Frontal cortex (tissue), 4 donors: Measurements from ENCODE around the gene SLC47A1. TPM values are rescaled to one million over a fixed set of nuclear protein-coding genes. Genes with fewer than 3 reads are reported as not detected.

Experiments
- DNase-seq, 2 donors: peaks; one replicate each; pipeline ENCODE4 v3.0.0; 2012; ENCODE audit warnings: low spot score in 2 of 2
- FAIRE-seq: peaks from 2 replicates; lab custom pipeline; 2012; peaks lifted over from hg19 to GRCh38; lab: Jason Lieb, UNC
- small RNA-seq: library from RNA; depleted of rRNA; stranded (forward); fragments of <200 nt; gene quantifications from one replicate; pipeline ENCODE3, GENCODE V24; 2014
- total RNA-seq: library from RNA; depleted of rRNA; stranded (reverse); fragments of >200 nt; gene quantifications from one replicate; pipeline ENCODE4 v1.2.3, GENCODE V29; 2014
- donor health status: control.
- donor health status: control.
- donor health status: control.

SLC47A1 gene
- total RNA-seq, 1 donor from 2014 or later: 4.9 TPM

GRCh38 chr17:19583871-19584270 lies 50.2 kb downstream of the SLC47A1 start:
- FAIRE-seq: no peak
- no peak for DNase-seq

GRCh38 chr17:19590451-19590850 lies 56.8 kb downstream of the SLC47A1 start:
- FAIRE-seq: no peak
- no peak for DNase-seq

DNA sequence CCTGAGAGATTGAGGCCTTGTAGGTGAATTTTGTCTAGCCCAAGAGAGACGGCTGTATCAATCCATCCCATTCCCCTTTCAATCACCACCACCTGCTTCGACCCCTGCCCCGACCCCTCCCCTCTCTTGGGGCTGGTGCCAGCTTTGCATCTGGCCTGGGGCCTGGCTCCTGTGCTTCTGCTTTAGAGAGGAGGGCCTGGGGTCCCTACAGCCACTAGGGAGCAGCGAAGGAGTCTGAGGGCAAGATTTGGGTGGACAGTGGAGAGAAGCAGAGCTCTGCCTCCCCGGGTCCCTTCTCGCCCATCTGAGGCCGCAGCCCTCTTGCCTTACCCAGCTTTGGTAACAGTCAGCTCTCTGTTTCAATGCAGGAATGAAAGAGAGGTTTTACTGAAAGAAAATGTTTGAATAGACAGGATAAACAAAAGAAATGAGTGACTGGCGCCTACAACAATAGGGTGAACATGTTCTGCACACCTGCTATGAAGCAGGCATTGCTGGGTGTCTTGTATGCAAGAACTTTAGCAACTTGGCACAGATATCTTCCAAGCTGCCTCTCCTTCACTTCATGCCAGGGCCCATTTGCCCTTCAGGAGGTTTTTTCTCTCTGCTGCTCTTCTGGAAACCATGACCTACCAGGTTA lies 57.4 kb downstream of the SLC47A1 start:
- no peak for DNase-seq
- FAIRE-seq: no peak

- DNase-seq (no peak), FAIRE-seq (no peak)
These were observed 58.7 kb downstream of the SLC47A1 start for GRCh38 chr17:19592316-19592715.

DNA sequence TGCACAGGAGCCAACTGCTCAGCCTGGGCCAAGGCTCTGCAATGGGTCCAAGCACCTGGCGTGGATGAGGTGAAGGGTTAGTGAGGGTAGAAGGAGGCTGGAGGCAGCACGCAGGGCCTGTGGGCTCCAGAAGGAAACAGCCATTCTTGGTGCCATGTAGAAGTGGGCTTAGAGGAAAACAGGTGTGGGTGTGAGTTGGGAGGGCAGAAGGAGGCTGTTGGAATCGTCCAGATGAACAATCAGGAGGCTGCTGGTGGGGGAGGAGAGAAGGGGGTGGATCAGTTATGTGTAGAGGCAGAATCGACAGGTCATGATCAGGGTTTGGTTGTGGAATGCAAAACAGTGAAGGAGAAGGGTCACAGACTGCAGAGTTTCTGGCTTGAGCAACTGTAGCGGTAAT lies 63.2 kb downstream of the SLC47A1 start:
- DNase-seq (no peak), FAIRE-seq (no peak)

GRCh38 chr17:19610311-19610710 lies 76.7 kb downstream of the SLC47A1 start:
- DNase-seq (no peak), FAIRE-seq (no peak)

GRCh38 chr17:19610879-19611278 lies 77.2 kb downstream of the SLC47A1 start:
- FAIRE-seq: no peak

GRCh38 chr17:19613979-19614378 lies 80.3 kb downstream of the SLC47A1 start:
- DNase-seq (no peak), FAIRE-seq (no peak)

More at GRCh38 chr17:19610879-19611278, 77.2 kb downstream of the SLC47A1 start:
- no peak for DNase-seq

GRCh38 chr17:19614900-19615299 lies 81.2 kb downstream of the SLC47A1 start:
- FAIRE-seq (no peak), DNase-seq (no peak)

- DNase-seq: no peak
- FAIRE-seq: no peak
These were observed 84.4 kb downstream of the SLC47A1 start for GRCh38 chr17:19618015-19618414.

DNA sequence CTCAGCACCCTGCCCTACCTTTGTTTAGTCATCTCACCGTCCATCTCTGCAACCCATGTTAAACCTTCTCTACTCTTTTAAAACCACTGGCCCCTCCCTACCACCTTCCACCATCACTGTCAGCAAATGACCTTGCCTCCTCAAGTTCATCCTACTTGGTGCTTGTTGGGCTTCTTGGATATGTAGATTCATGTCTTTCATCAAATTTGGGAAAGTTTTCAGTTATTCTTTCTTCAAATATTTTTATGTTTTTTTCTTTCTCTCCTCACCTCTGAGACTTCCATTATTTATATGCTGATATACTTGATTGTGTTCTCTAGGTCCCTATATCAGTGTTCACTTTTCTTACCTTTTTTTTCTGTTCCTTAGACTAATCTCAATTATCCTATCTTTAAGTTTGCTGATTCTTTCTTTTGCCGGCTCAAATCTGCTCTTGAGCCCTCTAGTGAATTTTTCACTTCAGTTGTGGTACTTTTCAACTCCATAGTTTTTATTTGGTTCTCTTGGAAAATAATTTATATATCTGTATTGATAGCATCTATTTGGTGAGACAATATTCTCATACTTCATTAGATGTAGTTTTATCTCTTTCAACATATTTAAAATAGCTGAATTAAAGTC lies 86.2 kb downstream of the SLC47A1 start:
- DNase-seq: no peak
- no peak for FAIRE-seq

DNA sequence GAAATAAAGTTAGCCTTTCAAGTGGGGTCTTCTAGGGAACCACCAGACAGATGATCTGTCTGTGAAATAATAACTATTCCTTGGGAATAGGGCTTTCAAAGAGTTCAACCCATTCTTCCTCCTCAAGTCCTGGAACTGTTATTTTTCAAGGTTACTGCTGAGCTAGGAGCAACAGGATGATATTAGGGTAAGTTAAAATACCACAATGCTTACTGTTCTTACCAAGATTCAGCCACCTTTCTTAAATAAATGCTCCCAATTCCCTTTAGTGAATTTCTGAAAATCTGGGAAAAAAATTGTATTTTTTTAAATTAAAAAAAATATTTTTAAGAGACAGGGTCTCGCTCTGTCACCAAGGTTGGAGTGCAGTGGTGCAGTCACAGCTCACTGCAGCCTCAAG lies 88.0 kb downstream of the SLC47A1 start:
- FAIRE-seq: no peak

GRCh38 chr17:19626079-19626478 lies 92.4 kb downstream of the SLC47A1 start:
- FAIRE-seq: no peak
- no peak for DNase-seq

More for the DNA sequence above, 88.0 kb downstream of the SLC47A1 start:
- no peak for DNase-seq

Small RNA genes within 50 kb of the gene (small RNA-seq; reads per million reads assigned to genes)
- not detected for gene AC025627.2
- gene NMTRQ-TTG12-1: not detected

Other genes starting within 250 kb of the SLC47A1 start
- gene B9D1, start 171.1 kb upstream of the SLC47A1 start, total RNA-seq: 12.6 TPM
- 12.6 TPM for gene MAPK7, start 155.4 kb upstream of the SLC47A1 start, total RNA-seq
- 0.82 TPM for gene MFAP4, start 146.7 kb upstream of the SLC47A1 start, total RNA-seq
- 26.1 TPM for gene RNF112, start 122.6 kb upstream of the SLC47A1 start, total RNA-seq
- gene ALDH3A2, start 114.9 kb downstream of the SLC47A1 start, total RNA-seq: 67.7 TPM
- under 0.01 TPM for gene SLC47A2, start 182.7 kb downstream of the SLC47A1 start, total RNA-seq
- gene ALDH3A1, start 214.4 kb downstream of the SLC47A1 start, total RNA-seq: 0.41 TPM